ENCODE measurements around the gene ODAD3.
A peak's percentile ranks its signal among the peaks of the same experiment; 100 is the strongest.

The ODAD3 gene

GRCh38 chr19:11374433-11375142 is 60.3 kb downstream of the ODAD3 start, which contains the start of gene SWSAP1:
SWSAP1 (plus strand) TSS chr19:11374666; CDS start chr19:11374681, 15 bp downstream.
- H3K18ac ChIP-seq (ENCODE audit: low read length): peak within 1 kb of the TSS; percentile 97
- peak within 1 kb of the TSS; percentile 95 for H3K27ac ChIP-seq (ENCODE audit: low read depth, low read length)
- peak within 1 kb of the TSS; percentile 81 for H3K4me3 ChIP-seq (ENCODE audit: low read depth, low read length)
- H3K9ac ChIP-seq (ENCODE audit: low read length): peak within 1 kb of the TSS; percentile 91
- no peaks in the 10 kb centered on the region for H3K36me3 ChIP-seq (ENCODE audit: control insufficient read depth in 1 of 2, insufficient read depth in 2 of 2, low read length in 2 of 2)
- peaks cover 7% of the 10 kb centered on the region in 2 experiments for H3K4me1 ChIP-seq (ENCODE audit: control insufficient read depth in 1 of 2, insufficient read depth in 2 of 2, low read length in 2 of 2)
- H3K4me2 ChIP-seq (ENCODE audit: low read length): peak within 1 kb of the TSS; percentile 70
- H3K79me2 ChIP-seq (ENCODE audit: control insufficient read depth, insufficient read depth, low read length, poor library complexity): peaks cover 5% of the 10 kb centered on the region
- no peak within 1 kb of the TSS for H2BK12ac ChIP-seq (ENCODE audit: low read length)
- peak within 1 kb of the TSS; percentile 91 for H2BK120ac ChIP-seq (ENCODE audit: insufficient read depth, low read length, poor library complexity)
- H4K8ac ChIP-seq (ENCODE audit: low read depth, low read length): peak within 1 kb of the TSS; percentile 96
- peak within 1 kb of the TSS; percentile 99 for H2BK5ac ChIP-seq (ENCODE audit: low read depth, low read length, poor library complexity)
- peaks cover 7% of the 10 kb centered on the region for H3K79me1 ChIP-seq (ENCODE audit: low read length)
- no peaks in the 10 kb centered on the region for H3K27me3 ChIP-seq (ENCODE audit: insufficient read depth, low read length)
- peak within 1 kb of the TSS; percentile 91 for H3K4ac ChIP-seq (ENCODE audit: low read depth, low read length)
- no peak within 1 kb of the TSS for H3K23ac ChIP-seq (ENCODE audit: low read length)
- peak within 1 kb of the TSS; percentile 93 for H3K14ac ChIP-seq (ENCODE audit: low read length)
- H2AK5ac ChIP-seq (ENCODE audit: low read length): peak within 1 kb of the TSS; percentile 96
- H4K12ac ChIP-seq (ENCODE audit: low read depth, low read length): peak within 1 kb of the TSS; percentile 93
- H3K9me3 ChIP-seq (ENCODE audit: insufficient read depth, low read depth, low read length): peaks cover 2% of the 10 kb centered on the region
- no CpG with 5 or more reads among the region's 44 CpGs for WGBS (ENCODE audit: extremely low coverage, insufficient coverage, insufficient read length)
- peak; percentile 100 for DNase-seq
- peak within 1 kb of the TSS; percentile 95 for H4K91ac ChIP-seq (ENCODE audit: low read depth, low read length)
- peak within 1 kb of the TSS; percentile 94 for H2AFZ ChIP-seq (ENCODE audit: insufficient read depth, low read length, poor library complexity)

- peak in 1 of 2 donors; percentile 31 for DNase-seq
- Histone ChIP-seq H3K36me3 (ENCODE audit: control insufficient read depth in 1 of 2, insufficient read depth in 2 of 2, low read length in 2 of 2) (no peaks in the 10 kb centered on the region), H3K18ac (ENCODE audit: low read length) (no peak overlapping the region), H3K4ac (ENCODE audit: low read depth, low read length) (no peak overlapping the region), H2BK5ac (ENCODE audit: low read depth, low read length, poor library complexity) (no peak overlapping the region), H3K23ac (ENCODE audit: low read length) (no peak overlapping the region), H4K91ac (ENCODE audit: low read depth, low read length) (no peak overlapping the region), H3K79me2 (ENCODE audit: control insufficient read depth, insufficient read depth, low read length, poor library complexity) (peaks cover 5% of the 10 kb centered on the region), H3K14ac (ENCODE audit: low read length) (no peak overlapping the region), H3K4me2 (ENCODE audit: low read length) (peak overlapping the region; percentile 65), H3K79me1 (ENCODE audit: low read length) (peaks cover 7% of the 10 kb centered on the region), H3K4me3 (ENCODE audit: low read depth, low read length) (no peak overlapping the region), H3K9me3 (ENCODE audit: insufficient read depth, low read depth, low read length) (peaks cover 2% of the 10 kb centered on the region), H4K8ac (ENCODE audit: low read depth, low read length) (peak overlapping the region; percentile 38), H2AK5ac (ENCODE audit: low read length) (no peak overlapping the region), H3K4me1 (ENCODE audit: control insufficient read depth in 1 of 2, insufficient read depth in 2 of 2, low read length in 2 of 2) (peaks cover 7% of the 10 kb centered on the region in 2 experiments), H3K9ac (ENCODE audit: low read length) (no peak overlapping the region), H3K27me3 (ENCODE audit: insufficient read depth, low read length) (no peaks in the 10 kb centered on the region), H2BK120ac (ENCODE audit: insufficient read depth, low read length, poor library complexity) (no peak overlapping the region), H2BK12ac (ENCODE audit: low read length) (no peak overlapping the region), H3K27ac (ENCODE audit: low read depth, low read length) (no peak overlapping the region), H2AFZ (ENCODE audit: insufficient read depth, low read length, poor library complexity) (no peak overlapping the region), H4K12ac (ENCODE audit: low read depth, low read length) (no peak overlapping the region)
- WGBS (ENCODE audit: extremely low coverage, insufficient coverage, insufficient read length): no CpG with 5 or more reads among the region's 11 CpGs
Measured at GRCh38 chr19:11373885-11374432, 61.0 kb downstream of the ODAD3 start.

GRCh38 chr19:11373166-11373884 is 61.6 kb downstream of the ODAD3 start:
- no CpG with 5 or more reads among the region's 10 CpGs for WGBS (ENCODE audit: extremely low coverage, insufficient coverage, insufficient read length)
- H2AFZ ChIP-seq (ENCODE audit: insufficient read depth, low read length, poor library complexity): no peak overlapping the region
- no peaks in the 10 kb centered on the region for H3K27me3 ChIP-seq (ENCODE audit: insufficient read depth, low read length)
- H2AK5ac ChIP-seq (ENCODE audit: low read length): no peak overlapping the region
- H3K18ac ChIP-seq (ENCODE audit: low read length): no peak overlapping the region
- H4K8ac ChIP-seq (ENCODE audit: low read depth, low read length): no peak overlapping the region
- H3K14ac ChIP-seq (ENCODE audit: low read length): no peak overlapping the region
- no peak overlapping the region for H3K27ac ChIP-seq (ENCODE audit: low read depth, low read length)
- DNase-seq: peak; percentile 92 to 95
- H3K9ac ChIP-seq (ENCODE audit: low read length): no peak overlapping the region
- no peak overlapping the region for H2BK5ac ChIP-seq (ENCODE audit: low read depth, low read length, poor library complexity)
- no peak overlapping the region for H4K91ac ChIP-seq (ENCODE audit: low read depth, low read length)
- no peak overlapping the region for H2BK120ac ChIP-seq (ENCODE audit: insufficient read depth, low read length, poor library complexity)
- peaks cover 7% of the 10 kb centered on the region for H3K79me1 ChIP-seq (ENCODE audit: low read length)
- H3K79me2 ChIP-seq (ENCODE audit: control insufficient read depth, insufficient read depth, low read length, poor library complexity): peaks cover 5% of the 10 kb centered on the region
- H3K9me3 ChIP-seq (ENCODE audit: insufficient read depth, low read depth, low read length): peaks cover 2% of the 10 kb centered on the region
- H4K12ac ChIP-seq (ENCODE audit: low read depth, low read length): no peak overlapping the region
- peaks cover 7% of the 10 kb centered on the region in 2 experiments for H3K4me1 ChIP-seq (ENCODE audit: control insufficient read depth in 1 of 2, insufficient read depth in 2 of 2, low read length in 2 of 2)
- no peak overlapping the region for H2BK12ac ChIP-seq (ENCODE audit: low read length)
- no peaks in the 10 kb centered on the region for H3K36me3 ChIP-seq (ENCODE audit: control insufficient read depth in 1 of 2, insufficient read depth in 2 of 2, low read length in 2 of 2)
- H3K23ac ChIP-seq (ENCODE audit: low read length): no peak overlapping the region
- H3K4me3 ChIP-seq (ENCODE audit: low read depth, low read length): peak overlapping the region; percentile 5
- H3K4me2 ChIP-seq (ENCODE audit: low read length): no peak overlapping the region
- no peak overlapping the region for H3K4ac ChIP-seq (ENCODE audit: low read depth, low read length)

GRCh38 chr19:11370744-11371143 is 64.2 kb downstream of the ODAD3 start:
- H3K4me1 ChIP-seq (ENCODE audit: control insufficient read depth in 1 of 2, insufficient read depth in 2 of 2, low read length in 2 of 2): peaks cover 6% of the 10 kb centered on the region in 2 experiments
- H3K79me1 ChIP-seq (ENCODE audit: low read length): peaks cover 7% of the 10 kb centered on the region
- no peak overlapping the region for H3K4me2 ChIP-seq (ENCODE audit: low read length)
- H3K36me3 ChIP-seq (ENCODE audit: control insufficient read depth in 1 of 2, insufficient read depth in 2 of 2, low read length in 2 of 2): no peaks in the 10 kb centered on the region
- H3K27me3 ChIP-seq (ENCODE audit: insufficient read depth, low read length): no peaks in the 10 kb centered on the region
- no peak overlapping the region for H2AK5ac ChIP-seq (ENCODE audit: low read length)
- no peak overlapping the region for H3K4me3 ChIP-seq (ENCODE audit: low read depth, low read length)
- no peak overlapping the region for H4K91ac ChIP-seq (ENCODE audit: low read depth, low read length)
- H2BK12ac ChIP-seq (ENCODE audit: low read length): no peak overlapping the region
- no CpG with 5 or more reads among the region's 2 CpGs for WGBS (ENCODE audit: extremely low coverage, insufficient coverage, insufficient read length)
- H3K4ac ChIP-seq (ENCODE audit: low read depth, low read length): no peak overlapping the region
- H3K9me3 ChIP-seq (ENCODE audit: insufficient read depth, low read depth, low read length): peaks cover under 1% of the 10 kb centered on the region
- no peak overlapping the region for H2BK5ac ChIP-seq (ENCODE audit: low read depth, low read length, poor library complexity)
- no peak overlapping the region for H3K27ac ChIP-seq (ENCODE audit: low read depth, low read length)
- no peak overlapping the region for H3K23ac ChIP-seq (ENCODE audit: low read length)
- no peak overlapping the region for H3K14ac ChIP-seq (ENCODE audit: low read length)
- H3K9ac ChIP-seq (ENCODE audit: low read length): no peak overlapping the region
- H4K12ac ChIP-seq (ENCODE audit: low read depth, low read length): no peak overlapping the region
- peak; percentile 87 to 92 for DNase-seq
- no peak overlapping the region for H4K8ac ChIP-seq (ENCODE audit: low read depth, low read length)
- H3K79me2 ChIP-seq (ENCODE audit: control insufficient read depth, insufficient read depth, low read length, poor library complexity): peaks cover 4% of the 10 kb centered on the region
- H2BK120ac ChIP-seq (ENCODE audit: insufficient read depth, low read length, poor library complexity): no peak overlapping the region
- H2AFZ ChIP-seq (ENCODE audit: insufficient read depth, low read length, poor library complexity): no peak overlapping the region
- H3K18ac ChIP-seq (ENCODE audit: low read length): no peak overlapping the region
